SK-N-SH (cell line): ENCODE results near the gene FBXO30. TPM values are rescaled to one million over a fixed set of nuclear protein-coding genes. Genes with fewer than 3 reads are reported as not detected.

Experiments used
- CTCF ChIA-PET: fragments of 300-600, 350-600 bp; formaldehyde crosslinking; extraction: SDS; loops from one replicate; lab custom pipeline; 2021; lab: Yijun Ruan, JAX
- POLR2A ChIA-PET: fragments of 350-600 bp; sonication (Branson Sonifier 250); formaldehyde crosslinking; extraction: SDS; loops from one replicate; lab custom pipeline; 2020; ENCODE audit warnings: antibody characterized with exemption, inconsistent platforms; lab: Yijun Ruan, JAX
- DNase-seq: peaks from one replicate; pipeline ENCODE4 v3.0.0; 2012
- H2AFZ ChIP-seq: fragments of 200-600 bp; sonication (generic); 2 replicates; pipeline ENCODE4 v1.8.1; 2016; ENCODE audit warnings: antibody characterized with exemption, mild to moderate bottlenecking, low read depth
- H3F3A ChIP-seq: fragments of 200-600 bp; sonication (generic); replicated peaks from 2 replicates; pipeline ENCODE3; 2016; ENCODE audit warnings: antibody characterized with exemption, mild to moderate bottlenecking; ENCODE audit not compliant: insufficient read depth
- H3K27ac ChIP-seq, 2 experiments: fragments of 200-500 bp in 1 of 2; fragments of 200-600 bp in 1 of 2; sonication (Bioruptor generic) in 1 of 2; sonication (generic), shearing (Covaris generic) in 1 of 2; 2 replicates each; pipeline versions ENCODE4 v1.5.1 to v1.6.1; 2014 to 2016; ENCODE audit warnings: low read depth in 2 of 2, inconsistent platforms in 1 of 2, low read length in 1 of 2, mild to moderate bottlenecking in 1 of 2, mixed read lengths in 1 of 2
- H3K27me3 ChIP-seq: fragments of 200-600 bp; sonication (generic), shearing (Covaris generic); 2 replicates; pipeline ENCODE4 v1.6.1; 2016; ENCODE audit warnings: mixed run types; ENCODE audit not compliant: insufficient read depth
- H3K36me3 ChIP-seq, 2 experiments: fragments of 200-500 bp in 1 of 2; fragments of 200-600 bp in 1 of 2; sonication (Bioruptor generic) in 1 of 2; sonication (generic) in 1 of 2; replicated peaks in 1 of 2; 2 replicates each; pipeline versions ENCODE3 to v1.5.1; 2014 to 2016; ENCODE audit warnings: low read length in 1 of 2, mild to moderate bottlenecking in 1 of 2; ENCODE audit not compliant: insufficient read depth in 2 of 2, control insufficient read depth in 1 of 2
- H3K4me1 ChIP-seq, 2 experiments: fragments of 200-500 bp in 1 of 2; fragments of 200-600 bp in 1 of 2; sonication (Bioruptor generic) in 1 of 2; sonication (generic), shearing (Covaris generic) in 1 of 2; 2 replicates each; pipeline versions ENCODE4 v1.5.1 to v1.6.1; 2014 to 2016; ENCODE audit warnings: low read depth in 1 of 2, low read length in 1 of 2, mixed run types in 1 of 2; ENCODE audit not compliant: insufficient read depth in 2 of 2, control insufficient read depth in 1 of 2
- H3K4me2 ChIP-seq: fragments of 200-600 bp; sonication (generic), shearing (Covaris generic); 2 replicates; pipeline ENCODE4 v1.6.1; 2017; ENCODE audit warnings: mixed run types
- H3K4me3 ChIP-seq, 2 experiments: fragments of 200-500 bp in 1 of 2; fragments of 200-600 bp in 1 of 2; sonication (Bioruptor generic) in 1 of 2; sonication (generic), shearing (Covaris generic) in 1 of 2; 2 replicates each; pipeline versions ENCODE4 v1.5.1 to v1.8.1; 2014 to 2016; ENCODE audit warnings: low read depth in 2 of 2, inconsistent platforms in 1 of 2, low read length in 1 of 2, mild to moderate bottlenecking in 1 of 2, mixed read lengths in 1 of 2, moderate library complexity in 1 of 2
- H3K79me2 ChIP-seq: fragments of 200-600 bp; sonication (generic); 2 replicates; pipeline ENCODE4 v1.8.1; 2017; ENCODE audit warnings: mild to moderate bottlenecking; ENCODE audit not compliant: insufficient read depth
- H3K9ac ChIP-seq: fragments of 200-600 bp; sonication (generic); 2 replicates; pipeline ENCODE4 v1.6.1; 2017; ENCODE audit warnings: mixed run types
- H3K9me2 ChIP-seq: fragments of 200-600 bp; sonication (generic); 2 replicates; pipeline ENCODE4 v1.6.1; 2017; ENCODE audit warnings: mixed run types
- H3K9me3 ChIP-seq: fragments of 200-600 bp; sonication (generic); 2 replicates; pipeline ENCODE4 v1.6.1; 2017; ENCODE audit warnings: mixed run types, mild to moderate bottlenecking, moderate library complexity
- H4K20me1 ChIP-seq: fragments of 200-600 bp; sonication (generic); 2 replicates; pipeline ENCODE4 v1.6.1; 2017; ENCODE audit warnings: mild to moderate bottlenecking, mixed run types; ENCODE audit not compliant: insufficient read depth
- EP300 ChIP-seq, 2 experiments: IDR thresholded peaks; 2 replicates each; pipeline versions ENCODE4 v1.4.0 to v1.6.1; 2012; ENCODE audit warnings: borderline replicate concordance in 1 of 2, low read depth in 1 of 2, low read length in 1 of 2
- EZH2phosphoT487 ChIP-seq: fragments of 200-600 bp; sonication (generic); IDR thresholded peaks from 2 replicates; pipeline ENCODE4 v1.6.1; 2017; ENCODE audit warnings: low read depth, mixed run types, mild to moderate bottlenecking, antibody characterized with exemption, moderate library complexity, borderline replicate concordance
- FOXJ3 ChIP-seq: sonication (generic); formaldehyde crosslinking; IDR thresholded peaks from 2 replicates; pipeline ENCODE4 v1.5.1; 2020; ENCODE audit warnings: mild to moderate bottlenecking, missing genetic modification reagents
- FOXM1 ChIP-seq: IDR thresholded peaks from 2 replicates; pipeline ENCODE4 v1.4.0; 2012; ENCODE audit warnings: low read depth, mild to moderate bottlenecking
- GATA2 ChIP-seq: sonication (generic); formaldehyde crosslinking; IDR thresholded peaks from 2 replicates; pipeline ENCODE4 v1.5.0; 2020; ENCODE audit warnings: mild to moderate bottlenecking, missing genetic modification reagents
- JUND ChIP-seq: IDR thresholded peaks from 2 replicates; pipeline ENCODE4 v1.4.0; 2012
- RAD21 ChIP-seq: IDR thresholded peaks from 2 replicates; pipeline ENCODE4 v1.6.1; 2012; ENCODE audit warnings: mild to moderate bottlenecking, low read length
- RFX5 ChIP-seq: IDR thresholded peaks from 2 replicates; pipeline ENCODE4 v1.6.1; 2012; ENCODE audit warnings: mild to moderate bottlenecking, improper control_type of control experiment, low read length
- RXRA ChIP-seq: IDR thresholded peaks from 2 replicates; pipeline ENCODE4 v1.4.0; 2012; ENCODE audit warnings: low read depth, mild to moderate bottlenecking, borderline replicate concordance
- SMC3 ChIP-seq: IDR thresholded peaks from 2 replicates; pipeline ENCODE4 v1.6.1; 2012; ENCODE audit warnings: low read depth, low read length, improper control_type of control experiment
- TCF12 ChIP-seq: IDR thresholded peaks from 2 replicates; pipeline ENCODE4 v1.4.0; 2012
- TEAD4 ChIP-seq: IDR thresholded peaks from 2 replicates; pipeline ENCODE4 v1.4.0; 2012; ENCODE audit warnings: mild to moderate bottlenecking, borderline replicate concordance; ENCODE audit not compliant: insufficient read depth
- WGBS: methylation state at CpG from one replicate; pipeline ENCODE4 v1.1.6; 2017; ENCODE audit warnings: low lambda C conversion rate; 5-methylcytosine and 5-hydroxymethylcytosine counted together
- polyA plus RNA-seq, 3 experiments: library from polyadenylated mRNA; depleted of rRNA; stranded (reverse); fragments of >200 nt; gene quantifications; 2 replicates each; pipeline ENCODE4 v1.2.3, GENCODE V29; 2012
- TF ChIP-seq, protein P1 (sequence below): fragments of 150-350 bp; IDR thresholded peaks from 2 replicates; pipeline ENCODE4 v1.6.1; 2016; ENCODE audit warnings: mild to moderate bottlenecking, low read depth, low read length
- TF ChIP-seq, protein P2 (sequence below): fragments of 150-350 bp; IDR thresholded peaks from 2 replicates; pipeline ENCODE4 v1.6.1; 2017; ENCODE audit warnings: antibody characterized with exemption, low read length, low read depth, borderline replicate concordance
- TF ChIP-seq, protein P3 (sequence below): fragments of 200-600 bp; sonication (generic); IDR thresholded peaks from 2 replicates; pipeline ENCODE4 v1.6.1; 2017; ENCODE audit warnings: antibody characterized with exemption, mild to moderate bottlenecking, moderate library complexity

Gene FBXO30
- polyA plus RNA-seq, 1 of the 3 experiments (the other 2 are of a cell fraction): 1.7 TPM

DNA sequence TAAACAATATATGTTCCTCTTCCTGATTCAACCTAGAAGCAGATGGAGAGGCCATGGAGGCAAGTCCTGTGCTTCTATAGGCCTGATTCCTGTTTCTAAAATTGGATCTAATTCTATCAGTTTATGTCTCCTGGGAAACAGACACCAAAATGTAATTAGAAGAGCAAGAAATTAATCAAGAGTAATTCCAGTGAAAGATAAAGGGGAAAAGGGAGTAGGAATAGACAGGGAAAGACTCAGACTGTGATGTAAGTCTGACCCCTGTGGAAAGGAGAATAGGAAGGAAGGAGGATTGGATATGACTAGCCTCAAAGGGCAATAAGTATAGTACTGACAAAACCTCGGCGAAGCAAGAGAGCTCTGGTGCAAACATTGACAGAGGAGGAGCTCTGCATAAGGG is 33.9 kb upstream of the FBXO30 start:
- CTCF ChIA-PET: interaction anchor here (0.9 kb wide), 1 partner anchor 12 kb away, joined by 3 read pairs; no protein-coding TSS in a partner anchor
- WGBS: 69% methylated on average over 2 of the region's 2 CpGs
- TF ChIP-seq RFX5: no peak
- TF ChIP-seq, protein P1, sequence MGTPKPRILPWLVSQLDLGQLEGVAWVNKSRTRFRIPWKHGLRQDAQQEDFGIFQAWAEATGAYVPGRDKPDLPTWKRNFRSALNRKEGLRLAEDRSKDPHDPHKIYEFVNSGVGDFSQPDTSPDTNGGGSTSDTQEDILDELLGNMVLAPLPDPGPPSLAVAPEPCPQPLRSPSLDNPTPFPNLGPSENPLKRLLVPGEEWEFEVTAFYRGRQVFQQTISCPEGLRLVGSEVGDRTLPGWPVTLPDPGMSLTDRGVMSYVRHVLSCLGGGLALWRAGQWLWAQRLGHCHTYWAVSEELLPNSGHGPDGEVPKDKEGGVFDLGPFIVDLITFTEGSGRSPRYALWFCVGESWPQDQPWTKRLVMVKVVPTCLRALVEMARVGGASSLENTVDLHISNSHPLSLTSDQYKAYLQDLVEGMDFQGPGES: no peak
- TF ChIP-seq EZH2phosphoT487: no peak
- peak in 1 of 2 experiments; percentile 38; a peak in 1 of 4 replicates for TF ChIP-seq EP300 (IDR thresholded peaks at IDR 0.05; ENCODE audit: borderline replicate concordance in 1 of 2, low read depth in 1 of 2, low read length in 1 of 2)
- TF ChIP-seq JUND: no peak
- TF ChIP-seq GATA2: peak; percentile 76
- no peak for TF ChIP-seq TEAD4
- TF ChIP-seq, protein P2, sequence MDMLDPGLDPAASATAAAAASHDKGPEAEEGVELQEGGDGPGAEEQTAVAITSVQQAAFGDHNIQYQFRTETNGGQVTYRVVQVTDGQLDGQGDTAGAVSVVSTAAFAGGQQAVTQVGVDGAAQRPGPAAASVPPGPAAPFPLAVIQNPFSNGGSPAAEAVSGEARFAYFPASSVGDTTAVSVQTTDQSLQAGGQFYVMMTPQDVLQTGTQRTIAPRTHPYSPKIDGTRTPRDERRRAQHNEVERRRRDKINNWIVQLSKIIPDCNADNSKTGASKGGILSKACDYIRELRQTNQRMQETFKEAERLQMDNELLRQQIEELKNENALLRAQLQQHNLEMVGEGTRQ: no peak
- TF ChIP-seq SMC3: no peak
- TF ChIP-seq RAD21: peak; percentile 46; the same call in 1 of the 2 replicates

DNA sequence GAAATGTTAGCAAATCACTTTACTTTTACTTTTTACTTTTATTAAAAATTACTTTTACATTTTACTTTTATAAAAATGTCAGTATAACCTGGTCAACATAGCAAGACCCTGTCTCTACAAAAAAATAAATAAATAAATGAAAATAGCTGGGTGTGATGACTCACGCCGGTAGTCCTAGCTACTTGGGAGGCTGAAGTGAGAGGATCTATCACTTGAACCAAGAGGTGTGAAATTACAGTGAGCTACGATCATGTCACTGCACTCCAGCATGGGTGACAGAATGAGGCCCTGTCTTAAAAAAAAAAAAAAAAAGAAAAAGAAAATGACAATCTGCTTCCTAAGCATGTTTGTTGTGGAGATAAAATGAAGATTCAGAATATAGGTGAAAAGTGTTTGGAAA is 31.0 kb upstream of the FBXO30 start:
- no peak for DNase-seq
- Histone ChIP-seq H4K20me1 (no peaks in the 10 kb centered on the region), H3K4me2 (no peak overlapping the region), H2AFZ (no peak overlapping the region), H3K79me2 (no peaks in the 10 kb centered on the region), H3K4me3 (no peak overlapping the region), H3K27me3 (no peaks in the 10 kb centered on the region), H3K36me3 (no peaks in the 10 kb centered on the region), H3K4me1 (peaks cover 0 to 25% of the 10 kb centered on the region in 2 experiments; a peak in 2 of 4 replicates), H3F3A (peaks cover 4% of the 10 kb centered on the region), H3K9ac (no peak overlapping the region), H3K27ac (no peak overlapping the region), H3K9me3 (no peaks in the 10 kb centered on the region), H3K9me2 (no peaks in the 10 kb centered on the region)
- TF ChIP-seq RXRA (no peak), FOXM1 (no peak), EP300 (IDR thresholded peaks at IDR 0.05; ENCODE audit: borderline replicate concordance in 1 of 2, low read depth in 1 of 2, low read length in 1 of 2) (no peak), EZH2phosphoT487 (no peak), FOXJ3 (CRISPR knock-in tag) (no peak), SMC3 (no peak), TCF12 (no peak)
- TF ChIP-seq, protein P3, sequence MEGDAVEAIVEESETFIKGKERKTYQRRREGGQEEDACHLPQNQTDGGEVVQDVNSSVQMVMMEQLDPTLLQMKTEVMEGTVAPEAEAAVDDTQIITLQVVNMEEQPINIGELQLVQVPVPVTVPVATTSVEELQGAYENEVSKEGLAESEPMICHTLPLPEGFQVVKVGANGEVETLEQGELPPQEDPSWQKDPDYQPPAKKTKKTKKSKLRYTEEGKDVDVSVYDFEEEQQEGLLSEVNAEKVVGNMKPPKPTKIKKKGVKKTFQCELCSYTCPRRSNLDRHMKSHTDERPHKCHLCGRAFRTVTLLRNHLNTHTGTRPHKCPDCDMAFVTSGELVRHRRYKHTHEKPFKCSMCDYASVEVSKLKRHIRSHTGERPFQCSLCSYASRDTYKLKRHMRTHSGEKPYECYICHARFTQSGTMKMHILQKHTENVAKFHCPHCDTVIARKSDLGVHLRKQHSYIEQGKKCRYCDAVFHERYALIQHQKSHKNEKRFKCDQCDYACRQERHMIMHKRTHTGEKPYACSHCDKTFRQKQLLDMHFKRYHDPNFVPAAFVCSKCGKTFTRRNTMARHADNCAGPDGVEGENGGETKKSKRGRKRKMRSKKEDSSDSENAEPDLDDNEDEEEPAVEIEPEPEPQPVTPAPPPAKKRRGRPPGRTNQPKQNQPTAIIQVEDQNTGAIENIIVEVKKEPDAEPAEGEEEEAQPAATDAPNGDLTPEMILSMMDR: no peak
- TF ChIP-seq, protein P2: no peak
- POLR2A ChIA-PET: no interaction called here
- 100% methylated on average over 3 of the region's 3 CpGs for WGBS
- CTCF ChIA-PET: no interaction called here

More for the DNA sequence above, 33.9 kb upstream of the FBXO30 start:
- Histone ChIP-seq H3K4me2 (no peak overlapping the region), H3K4me1 (peaks cover 0 to 15% of the 10 kb centered on the region in 2 experiments; a peak in 2 of 4 replicates), H3K9ac (no peak overlapping the region), H2AFZ (no peak overlapping the region), H3K79me2 (no peaks in the 10 kb centered on the region), H3F3A (peaks cover 4% of the 10 kb centered on the region), H3K27me3 (no peaks in the 10 kb centered on the region), H3K4me3 (no peak overlapping the region), H4K20me1 (no peaks in the 10 kb centered on the region), H3K36me3 (no peaks in the 10 kb centered on the region), H3K27ac (peak overlapping the region in 1 of 2 experiments; percentile 83; a peak in 2 of 4 replicates), H3K9me3 (no peaks in the 10 kb centered on the region), H3K9me2 (no peaks in the 10 kb centered on the region)
- DNase-seq: peak; percentile 23
- POLR2A ChIA-PET: interaction anchor here (0.9 kb wide), 1 partner anchor 113 kb away, joined by 3 read pairs; the partner anchor contains the start of gene EPM2A
